K562 (cell line): ENCODE measurements around the gene IGFBPL1. TPM values are rescaled to one million over a fixed set of nuclear protein-coding genes. Genes with fewer than 3 reads are reported as not detected.

Experiments
- ATAC-seq: fragments of 200-7000 bp; cut with Tn5 transposase; 3 replicates; pipeline ENCODE4 v1.9.1; 2020; ENCODE audit warnings: moderate library complexity
- BruUV-seq: library from RNA; stranded (reverse); fragments of 400-500 nt; replicated peaks from 2 replicates; lab custom pipeline; 2021; lab: Mats Ljungman, UMichigan
- CTCF ChIA-PET: fragments of 300-600 bp; formaldehyde crosslinking; extraction: SDS; loops from one replicate; lab custom pipeline; 2021; ENCODE audit warnings: low intra/inter-chr PET ratio; lab: Yijun Ruan, JAX
- POLR2A ChIA-PET: fragments of 300-600, 350-650 bp; sonication (Branson Sonifier 250); formaldehyde crosslinking; extraction: SDS; loops from one replicate; lab custom pipeline; 2021; ENCODE audit warnings: antibody characterized with exemption, inconsistent platforms; lab: Yijun Ruan, JAX
- DNase-seq, 4 experiments: peaks; one replicate each; pipeline versions ENCODE4 v3.0.0 to v3.0.0-alpha.2; 2011 to 2018; ENCODE audit warnings: low spot score in 3 of 4, mixed read lengths in 3 of 4; ENCODE audit errors: extremely low read depth in 1 of 4
- FAIRE-seq: peaks from 2 replicates; lab custom pipeline; 2011; peaks lifted over from hg19 to GRCh38; lab: Jason Lieb, UNC
- H2AFZ ChIP-seq: 2 replicates; pipeline ENCODE4 v1.6.0; 2011; ENCODE audit warnings: low read depth, low read length, control low read depth, inconsistent platforms
- H3K27ac ChIP-seq: fragments of 200-600 bp; 3 replicates; pipeline ENCODE4 v1.8.0; 2011; ENCODE audit warnings: low read depth, mild to moderate bottlenecking, control low read depth, inconsistent platforms, low read length, moderate library complexity, mixed read lengths; ENCODE audit errors: extremely low read depth
- H3K27me3 ChIP-seq, 2 experiments: fragments of 300-600 bp in 1 of 2; 2 replicates in 1 of 2; 3 replicates in 1 of 2; pipeline versions ENCODE4 v1.6.0 to v1.8.0; 2011; ENCODE audit warnings: inconsistent platforms in 2 of 2, low read length in 2 of 2, mild to moderate bottlenecking in 1 of 2, mixed read lengths in 1 of 2, moderate library complexity in 1 of 2; ENCODE audit not compliant: control insufficient read depth in 2 of 2, insufficient read depth in 2 of 2
- H3K36me3 ChIP-seq: fragments of 300-600 bp; 3 replicates; pipeline ENCODE4 v1.8.0; 2011; ENCODE audit warnings: mild to moderate bottlenecking, low read length, inconsistent platforms; ENCODE audit not compliant: control insufficient read depth, insufficient read depth
- H3K4me1 ChIP-seq, 2 experiments: fragments of 200-600 bp in 1 of 2; replicated peaks in 1 of 2; 2 replicates in 1 of 2; 3 replicates in 1 of 2; pipeline versions ENCODE4 v1.5.1 to v1.8.0; 2011; ENCODE audit warnings: inconsistent platforms in 2 of 2, low read length in 2 of 2, mild to moderate bottlenecking in 1 of 2, mixed read lengths in 1 of 2, moderate library complexity in 1 of 2; ENCODE audit not compliant: control insufficient read depth in 2 of 2, insufficient read depth in 2 of 2
- H3K4me2 ChIP-seq: 2 replicates; pipeline ENCODE4 v1.6.1; 2011; ENCODE audit warnings: low read length, control low read depth, inconsistent platforms, mixed read lengths; ENCODE audit not compliant: insufficient read depth
- H3K4me3 ChIP-seq: fragments of 200-600 bp; sonication (generic), shearing (Covaris generic); 2 replicates; pipeline ENCODE4 v1.5.1; 2016; ENCODE audit warnings: control low read depth, inconsistent platforms
- H3K79me2 ChIP-seq: fragments of 200-600 bp; 3 replicates; pipeline ENCODE4 v1.8.0; 2011; ENCODE audit warnings: low read length, inconsistent platforms; ENCODE audit not compliant: control insufficient read depth, insufficient read depth
- H3K9ac ChIP-seq, 2 experiments: 2 replicates each; pipeline versions ENCODE4 v1.6.0 to v1.6.1; 2011; ENCODE audit warnings: low read depth in 2 of 2, low read length in 2 of 2, control low read depth in 1 of 2, inconsistent platforms in 1 of 2, mild to moderate bottlenecking in 1 of 2, mixed read lengths in 1 of 2; ENCODE audit not compliant: insufficient read depth in 1 of 2
- H3K9me1 ChIP-seq: one replicate; pipeline ENCODE4 v1.6.0; 2011; ENCODE audit warnings: inconsistent platforms, mild to moderate bottlenecking, low read length, moderate library complexity; ENCODE audit not compliant: control insufficient read depth, insufficient read depth
- H3K9me3 ChIP-seq: replicated peaks from 2 replicates; pipeline ENCODE4 v1.5.1; 2011; ENCODE audit warnings: low read depth, low read length, inconsistent platforms; ENCODE audit not compliant: control insufficient read depth, insufficient read depth
- H4K20me1 ChIP-seq: replicated peaks from 2 replicates; pipeline ENCODE4 v1.6.1; 2011; ENCODE audit warnings: low read length, inconsistent platforms, mixed read lengths; ENCODE audit not compliant: control insufficient read depth, insufficient read depth
- ATF3 ChIP-seq, 2 experiments: fragments of 450-650 bp in 1 of 2; sonication (generic) in 1 of 2; formaldehyde crosslinking in 1 of 2; IDR thresholded peaks in 1 of 2; conservative IDR thresholded peaks in 1 of 2; 2 replicates each; pipeline versions ENCODE4 v1.6.1 to v1.8.1; 2016 to 2023; ENCODE audit warnings: mild to moderate bottlenecking in 2 of 2, moderate library complexity in 2 of 2, inconsistent platforms in 1 of 2, missing genetic modification reagents in 1 of 2
- BRD4 ChIP-seq: fragments of 200-600 bp; sonication (generic); IDR thresholded peaks from 2 replicates; pipeline ENCODE4 v1.6.1; 2017; ENCODE audit warnings: inconsistent platforms
- CBFB ChIP-seq: sonication (generic); formaldehyde crosslinking; IDR thresholded peaks from 2 replicates; pipeline ENCODE4 v1.4.0; 2020; ENCODE audit warnings: mild to moderate bottlenecking, missing genetic modification reagents
- E4F1 ChIP-seq: fragments of 250-450 bp; sonication (Bioruptor Pico); IDR thresholded peaks from 2 replicates; pipeline ENCODE4 v1.5.0; 2021; ENCODE audit warnings: mild to moderate bottlenecking, borderline replicate concordance
- EHMT2 ChIP-seq: fragments of 450-650 bp; IDR thresholded peaks from 2 replicates; pipeline ENCODE4 v1.6.1; 2018; ENCODE audit warnings: antibody characterized with exemption
- ELF1 ChIP-seq: fragments of 200-800 bp; sonication (Bioruptor generic); IDR thresholded peaks from 2 replicates; pipeline ENCODE4 v1.6.1; 2016; ENCODE audit warnings: missing genetic modification characterization, missing compliant biosample characterization
- GTF2F1 ChIP-seq: IDR thresholded peaks from 2 replicates; pipeline ENCODE4 v1.6.1; 2011; ENCODE audit warnings: low read depth, low read length, improper control_type of control experiment
- ILF3 ChIP-seq: fragments of 450-650 bp; IDR thresholded peaks from 2 replicates; pipeline ENCODE4 v1.6.1; 2018; ENCODE audit warnings: antibody characterized with exemption, mild to moderate bottlenecking, moderate library complexity, borderline replicate concordance
- IRF2 ChIP-seq: sonication (generic); formaldehyde crosslinking; IDR thresholded peaks from 2 replicates; pipeline ENCODE4 v1.8.1; 2022; ENCODE audit warnings: mild to moderate bottlenecking, missing genetic modification reagents
- KLF10 ChIP-seq: fragments of 250-450 bp; sonication (Bioruptor Pico); IDR thresholded peaks from 2 replicates; pipeline ENCODE4 v1.6.1; 2021; ENCODE audit warnings: matching md5 sums
- PHB ChIP-seq: fragments of 250-450 bp; sonication (Bioruptor Pico); IDR thresholded peaks from 2 replicates; pipeline ENCODE4 v1.5.0; 2021
- SAFB2 ChIP-seq: fragments of 200-400 bp; formaldehyde crosslinking; IDR thresholded peaks from 2 replicates; pipeline ENCODE4 v1.6.1; 2018; ENCODE audit warnings: borderline replicate concordance, low read length, low read depth, moderate library complexity; ENCODE audit not compliant: severe bottlenecking
- SIN3B ChIP-seq: fragments of 450-650 bp; IDR thresholded peaks from 2 replicates; pipeline ENCODE4 v1.6.1; 2017; ENCODE audit warnings: low read depth, mild to moderate bottlenecking, moderate library complexity
- SREBF2 ChIP-seq: sonication (generic); formaldehyde crosslinking; IDR thresholded peaks from 2 replicates; pipeline ENCODE4 v1.4.0; 2020; ENCODE audit warnings: mild to moderate bottlenecking, missing genetic modification reagents
- STAT5A ChIP-seq: IDR thresholded peaks from 2 replicates; pipeline ENCODE4 v1.6.1; 2012; ENCODE audit warnings: low read length, inconsistent platforms, borderline replicate concordance
- TEAD1 ChIP-seq, 2 experiments: fragments of 450-650 bp in 1 of 2; sonication (generic) in 1 of 2; formaldehyde crosslinking; IDR thresholded peaks; 2 replicates each; pipeline versions ENCODE4 v1.4.0 to v1.8.0; 2020 to 2022; ENCODE audit warnings: mild to moderate bottlenecking in 2 of 2, missing genetic modification reagents in 1 of 2
- VEZF1 ChIP-seq: fragments of 200-800 bp; sonication (Bioruptor generic); IDR thresholded peaks from 2 replicates; pipeline ENCODE4 v1.6.1; 2017; ENCODE audit warnings: missing genetic modification characterization, missing compliant biosample characterization
- ZKSCAN1 ChIP-seq: fragments of 150-350 bp; IDR thresholded peaks from 2 replicates; pipeline ENCODE4 v1.6.1; 2016; ENCODE audit warnings: low read depth, low read length
- ZNF121 ChIP-seq: sonication (generic); formaldehyde crosslinking; conservative IDR thresholded peaks from 2 replicates; pipeline ENCODE4 v1.8.0; 2022; ENCODE audit warnings: missing genetic modification reagents
- ZNF217 ChIP-seq: sonication (generic); formaldehyde crosslinking; IDR thresholded peaks from 2 replicates; pipeline ENCODE4 v1.8.0; 2022; ENCODE audit warnings: mild to moderate bottlenecking, missing genetic modification reagents
- WGBS: fragments of 100-300 bp; shearing (Covaris generic); methylation state at CpG from one replicate; pipeline ENCODE4 v1.1.6; 2016; ENCODE audit warnings: low coverage, mixed read lengths; ENCODE audit not compliant: insufficient coverage; ENCODE audit errors: missing lambda C conversion rate; 5-methylcytosine and 5-hydroxymethylcytosine counted together
- in situ Hi-C: fragments of 300-500 bp; cut with MboI; formaldehyde crosslinking; loops from 4 replicates; pipeline ENCODE4 v1.15.0; 2018; ENCODE audit warnings: inconsistent platforms, mixed read lengths
- intact Hi-C: fragments of 100-400 bp; cut with micrococcal nuclease; formaldehyde crosslinking; loops from 2 replicates; pipeline ENCODE4 v1.14.2; 2022
- polyA plus RNA-seq, 8 experiments: library from polyadenylated mRNA; depleted of rRNA in 4 of 8; stranded (reverse) in 5 of 8; unstranded in 3 of 8; fragments of >200 nt; fragmentation: Nextera tagmentation in 2 of 8; fragmentation: Illumina TruSeq in 1 of 8; extraction: Ambion mirVana in 2 of 8; extraction: Trizol in 1 of 8; gene quantifications; 2 replicates each; pipeline versions ENCODE4 v1.2.1 to v1.2.3, GENCODE V29; 2011 to 2014; ENCODE audit warnings: inconsistent platforms in 1 of 8, missing spikeins in 1 of 8
- total RNA-seq, 7 experiments: library from RNA; depleted of rRNA in 6 of 7; stranded (reverse); fragments of >200 nt in 6 of 7; fragmentation: Illumina TruSeq in 2 of 7; extraction: Trizol in 2 of 7; gene quantifications; 2 replicates each; pipeline versions ENCODE4 v1.2.1 to v1.2.3, GENCODE V29; 2011 to 2021; ENCODE audit warnings: low replicate concordance in 1 of 7

Gene IGFBPL1
- total and polyA plus RNA-seq, 9 of the 15 experiments (the other 6 are each of a cell fraction or from before 2014, with no cell fraction given) = not detected

GRCh38 chr9:38431116-38431515, 6.9 kb upstream of the IGFBPL1 start (continued):
- TF ChIP-seq ILF3 (no peak), E4F1 (no peak), KLF10 (CRISPR knock-in tag) (no peak), SIN3B (no peak), PHB (CRISPR knock-in tag) (no peak), SREBF2 (no peak), CBFB (CRISPR knock-in tag) (no peak), GTF2F1 (no peak)

GRCh38 chr9:38428062-38428461, 3.8 kb upstream of the IGFBPL1 start:
- ChIA-PET POLR2A (no interaction called here), CTCF (no interaction called here)
- Histone ChIP-seq H3K27me3 (peaks cover 18 to 39% of the 10 kb centered on the region in 2 experiments; a peak in 4 of 5 replicates), H3K9ac (no peak overlapping the region), H3K9me1 (no peaks in the 10 kb centered on the region), H4K20me1 (no peaks in the 10 kb centered on the region), H3K9me3 (no peaks in the 10 kb centered on the region), H3K4me2 (no peak overlapping the region), H3K4me3 (no peak overlapping the region), H3K79me2 (no peaks in the 10 kb centered on the region), H3K36me3 (no peaks in the 10 kb centered on the region), H2AFZ (no peak overlapping the region), H3K4me1 (peaks cover 0 to 10% of the 10 kb centered on the region in 2 experiments; a peak in 2 of 5 replicates), H3K27ac (no peak overlapping the region)
- ATAC-seq (no peak), FAIRE-seq (no peak), DNase-seq (no peak)
- intact Hi-C loops (no loop called here), in situ Hi-C loops (no loop called here)
- no TSS peak for BruUV-seq
- WGBS = 0% methylated on average over 1 of the region's 1 CpG
- TF ChIP-seq IRF2 (CRISPR knock-in tag) (no peak), ZKSCAN1 (no peak), EHMT2 (no peak), ZNF217 (CRISPR knock-in tag) (no peak), TEAD1 (CRISPR knock-in tag; IDR thresholded peaks at IDR 0.05) (no peak), VEZF1 (no peak), SAFB2 (no peak), ELF1 (tag) (no peak), CBFB (CRISPR knock-in tag) (no peak), ZNF121 (CRISPR knock-in tag) (no peak), STAT5A (no peak), ATF3 (IDR thresholded peaks at IDR 0.05) (no peak), ATF3 (CRISPR knock-in tag; conservative IDR thresholded peaks at IDR 0.05) (no peak), BRD4 (no peak)
